T47D (cell line): ENCODE data around the gene MRPL55.
A peak's percentile ranks its signal among the peaks of the same experiment; 100 is the strongest.

Experiments
- DNase-seq, 2 experiments: peaks; one replicate each; pipeline versions ENCODE4 v3.0.0 to v3.0.0-alpha.2; 2011 to 2012; ENCODE audit warnings: low read depth in 1 of 2, low spot score in 1 of 2
- JUND ChIP-seq: IDR thresholded peaks from 2 replicates; pipeline ENCODE4 v1.6.1; 2012; ENCODE audit warnings: low read depth
- in situ Hi-C: cut with HindIII; loops from 2 replicates; pipeline ENCODE4 v1.10.0; 2016; ENCODE audit warnings: low sequenced_read_pairs, low pct_unique_long_range_greater_than_20kb

The MRPL55 gene

DNA sequence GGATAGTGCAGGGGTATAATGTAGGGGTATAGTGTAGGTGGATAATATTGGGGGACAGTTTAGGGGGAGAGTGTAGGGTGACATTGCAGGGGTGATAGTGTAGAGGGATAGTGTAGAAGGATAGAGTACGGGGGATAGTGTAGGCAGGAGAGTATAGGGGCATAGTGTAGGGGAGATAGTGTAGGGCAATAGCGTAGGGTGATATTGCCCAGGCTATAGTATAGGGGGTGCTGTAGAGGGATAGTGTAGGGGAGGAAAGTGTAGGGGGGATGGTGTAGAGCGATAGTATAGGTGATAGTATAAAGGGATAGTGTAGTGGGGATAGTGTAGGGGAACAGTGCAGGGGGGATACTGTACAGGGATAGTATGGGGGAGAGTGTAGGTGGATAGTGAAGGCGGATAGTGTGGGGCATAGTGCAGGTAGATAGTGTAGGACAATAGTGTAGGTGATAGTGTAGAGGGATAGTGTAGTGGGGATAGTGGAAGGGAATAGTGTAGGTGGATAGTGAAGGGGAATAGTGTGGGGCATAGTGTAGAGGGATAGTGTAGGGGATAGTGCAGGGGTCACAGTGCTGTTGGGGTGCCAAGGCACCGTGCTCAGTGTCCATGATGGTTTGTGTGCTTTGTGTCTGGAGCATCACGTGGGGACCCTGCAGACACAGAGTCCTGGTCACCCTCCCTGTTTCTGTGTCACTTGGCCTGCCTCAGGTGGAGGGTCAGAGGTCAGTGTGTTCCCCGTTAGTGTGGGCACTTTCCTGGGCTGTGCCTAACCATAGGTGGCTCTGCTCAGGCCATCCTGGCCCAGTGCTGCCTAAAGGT lies 37.1 kb downstream of the MRPL55 start:
- no peak for DNase-seq
- no peak for TF ChIP-seq JUND
- in situ Hi-C loops, result no loop called here

DNA sequence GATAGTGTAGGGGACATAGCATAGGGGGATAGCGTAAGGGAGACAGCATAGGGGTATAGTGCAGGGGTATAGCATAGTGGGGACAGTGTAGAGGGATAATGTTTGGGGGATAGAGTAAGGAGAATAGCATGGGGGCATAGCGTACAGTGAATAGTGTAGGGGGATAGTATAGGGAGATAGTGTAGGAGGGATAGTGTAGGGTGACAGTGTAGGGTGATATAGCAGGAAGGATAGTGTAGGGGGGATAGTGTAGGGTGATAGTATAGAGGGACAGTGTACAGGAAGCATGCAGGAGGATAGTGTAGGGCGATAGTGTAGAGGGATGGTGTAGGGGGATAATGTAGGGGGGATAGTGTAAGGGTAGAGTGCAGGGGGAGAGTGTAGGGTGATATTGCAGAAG lies 38.2 kb downstream of the MRPL55 start:
- DNase-seq, result no peak
- in situ Hi-C loops, result no loop called here
- TF ChIP-seq JUND, result no peak

DNA sequence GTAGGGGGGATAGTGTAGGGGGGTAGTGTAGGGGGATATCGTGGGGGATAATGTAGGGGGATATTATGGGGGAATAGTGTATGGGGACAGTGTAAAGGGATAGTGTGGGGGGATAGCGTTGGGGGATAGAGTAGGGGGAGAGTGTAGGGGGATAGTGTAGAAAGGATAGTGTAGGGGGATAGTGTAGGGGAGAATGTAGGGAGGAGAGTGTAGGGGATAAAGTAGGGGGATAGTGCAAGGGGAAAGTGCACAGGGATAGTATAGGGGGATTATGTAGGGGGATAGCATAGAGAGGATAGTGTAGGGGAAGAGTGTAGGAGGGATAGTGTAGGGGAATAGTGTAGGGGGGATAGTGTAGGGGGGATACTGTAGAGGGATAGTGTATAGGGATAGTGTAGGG lies 38.9 kb downstream of the MRPL55 start:
- in situ Hi-C loops, result no loop called here
- no peak for TF ChIP-seq JUND
- DNase-seq, result no peak

DNA sequence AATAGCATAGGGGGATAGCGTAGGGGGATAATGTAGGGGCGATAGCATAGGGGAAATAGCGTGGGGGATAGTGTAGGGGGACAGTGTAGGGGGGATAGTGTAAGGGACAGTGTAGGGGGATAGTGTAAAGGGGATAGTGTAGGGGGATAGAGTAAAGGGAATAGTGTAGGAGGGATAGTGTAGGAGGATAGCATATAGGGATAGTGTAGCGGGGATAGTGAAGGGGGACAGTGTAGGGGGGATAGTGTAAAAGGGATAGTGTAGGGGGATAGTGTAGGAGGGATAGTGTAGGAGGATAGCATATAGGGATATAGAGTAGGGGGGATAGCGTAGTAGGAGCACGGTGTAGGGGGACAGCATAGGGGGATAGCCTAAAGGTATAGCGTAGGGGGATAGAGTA lies 40.7 kb downstream of the MRPL55 start:
- TF ChIP-seq JUND, result no peak
- in situ Hi-C loops, result no loop called here
- DNase-seq, result no peak

DNA sequence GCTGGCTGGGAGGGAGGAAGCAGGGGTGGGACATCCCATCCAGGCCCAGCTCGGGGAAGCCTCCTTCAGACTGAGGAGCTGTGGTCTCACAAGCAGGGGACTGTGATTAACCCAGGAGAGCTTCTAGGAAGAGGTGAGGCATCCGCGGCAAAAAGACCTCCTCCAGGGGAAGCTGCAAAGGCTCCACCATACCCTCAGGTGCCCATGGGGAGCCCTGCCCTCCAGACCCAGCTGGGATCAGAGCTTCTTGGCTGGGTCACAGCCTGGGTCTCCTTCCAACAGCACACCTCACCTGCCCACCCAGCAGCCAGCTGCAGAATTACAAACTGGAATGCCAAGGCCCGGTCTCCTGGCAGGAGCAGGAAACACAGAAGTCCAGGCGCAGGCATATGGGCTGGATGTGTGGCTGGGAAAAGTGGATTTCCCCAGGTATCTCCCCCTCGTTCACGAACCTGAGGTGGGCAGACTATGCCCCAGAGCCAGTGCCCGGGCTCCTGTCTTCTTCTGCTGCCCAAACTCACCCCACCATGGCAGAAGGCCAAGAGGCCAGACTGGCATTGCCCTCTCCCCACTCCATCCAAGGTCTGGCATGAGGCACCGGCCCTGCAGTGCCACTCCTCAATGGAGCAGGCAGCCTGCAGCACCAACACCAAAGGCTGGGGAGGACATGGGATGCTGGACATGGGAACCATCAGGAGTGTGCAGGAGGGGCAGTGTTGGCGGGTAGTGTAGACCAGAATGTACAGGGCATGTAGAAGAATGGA lies 42.0 kb downstream of the MRPL55 start:
- no peak for DNase-seq
- TF ChIP-seq JUND, result no peak
- in situ Hi-C loops, result no loop called here

DNA sequence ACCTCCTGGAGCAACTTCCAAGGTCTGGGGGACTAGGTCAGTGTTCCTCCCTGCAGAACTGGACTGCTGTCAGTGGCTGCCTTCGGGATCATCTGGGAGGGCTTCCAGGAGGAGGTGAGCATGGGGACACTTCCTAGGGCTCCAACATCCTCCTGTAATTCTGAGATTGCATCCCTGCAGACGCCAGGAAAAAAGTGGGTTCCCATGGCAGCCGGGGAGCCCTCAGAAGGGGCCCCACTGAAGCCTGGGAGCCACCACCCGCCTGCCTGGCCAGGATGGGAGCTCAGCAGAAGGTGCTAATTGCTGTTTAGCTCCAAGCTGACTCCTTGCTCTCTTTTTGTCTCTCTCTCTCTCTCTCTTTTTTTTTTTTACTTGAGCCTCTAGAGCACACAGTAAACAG lies 42.7 kb downstream of the MRPL55 start:
- no peak for DNase-seq
- in situ Hi-C loops, result no loop called here

DNA sequence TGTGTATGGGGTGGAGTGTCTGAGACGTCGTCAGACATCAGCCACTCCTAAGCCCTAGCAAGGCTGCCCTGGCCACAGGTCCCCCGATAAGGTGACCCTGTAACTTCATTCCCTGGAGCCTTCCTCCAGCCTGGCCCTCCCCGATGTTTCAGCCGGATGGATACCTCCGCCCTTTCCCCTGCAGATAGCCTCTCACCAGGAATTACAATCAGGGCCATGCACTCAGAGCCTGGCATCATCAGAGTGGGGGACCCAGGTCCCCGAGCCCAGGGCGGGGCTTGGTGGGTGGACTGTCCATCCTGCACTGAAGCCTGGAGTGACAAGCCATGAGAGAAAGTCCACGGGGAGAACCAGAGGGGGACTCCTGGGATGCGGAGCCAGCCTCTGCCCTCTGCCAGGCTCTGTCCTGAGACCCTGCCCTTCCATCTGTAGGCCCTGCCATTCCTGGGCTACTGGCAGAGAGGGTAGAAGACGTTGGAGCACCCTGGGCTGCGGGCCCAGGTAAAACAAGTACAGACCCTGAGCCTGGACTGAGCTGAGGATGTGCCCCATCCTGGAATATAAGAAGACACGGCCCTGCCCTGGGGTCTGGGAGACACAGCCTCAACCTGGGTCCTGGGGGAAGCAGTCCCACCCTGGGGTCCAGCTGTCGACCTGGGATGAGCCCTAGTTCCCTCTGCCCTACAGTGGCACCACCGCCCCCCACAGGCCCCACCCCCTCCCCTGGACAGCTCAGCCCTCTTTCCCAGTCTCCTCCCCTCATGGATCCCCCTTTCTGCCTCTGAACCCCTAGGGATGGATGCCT lies 43.4 kb downstream of the MRPL55 start:
- in situ Hi-C loops, result no loop called here
- no peak for DNase-seq
- TF ChIP-seq JUND, result no peak

More for the DNA sequence above, 42.7 kb downstream of the MRPL55 start:
- TF ChIP-seq JUND, result no peak

DNA sequence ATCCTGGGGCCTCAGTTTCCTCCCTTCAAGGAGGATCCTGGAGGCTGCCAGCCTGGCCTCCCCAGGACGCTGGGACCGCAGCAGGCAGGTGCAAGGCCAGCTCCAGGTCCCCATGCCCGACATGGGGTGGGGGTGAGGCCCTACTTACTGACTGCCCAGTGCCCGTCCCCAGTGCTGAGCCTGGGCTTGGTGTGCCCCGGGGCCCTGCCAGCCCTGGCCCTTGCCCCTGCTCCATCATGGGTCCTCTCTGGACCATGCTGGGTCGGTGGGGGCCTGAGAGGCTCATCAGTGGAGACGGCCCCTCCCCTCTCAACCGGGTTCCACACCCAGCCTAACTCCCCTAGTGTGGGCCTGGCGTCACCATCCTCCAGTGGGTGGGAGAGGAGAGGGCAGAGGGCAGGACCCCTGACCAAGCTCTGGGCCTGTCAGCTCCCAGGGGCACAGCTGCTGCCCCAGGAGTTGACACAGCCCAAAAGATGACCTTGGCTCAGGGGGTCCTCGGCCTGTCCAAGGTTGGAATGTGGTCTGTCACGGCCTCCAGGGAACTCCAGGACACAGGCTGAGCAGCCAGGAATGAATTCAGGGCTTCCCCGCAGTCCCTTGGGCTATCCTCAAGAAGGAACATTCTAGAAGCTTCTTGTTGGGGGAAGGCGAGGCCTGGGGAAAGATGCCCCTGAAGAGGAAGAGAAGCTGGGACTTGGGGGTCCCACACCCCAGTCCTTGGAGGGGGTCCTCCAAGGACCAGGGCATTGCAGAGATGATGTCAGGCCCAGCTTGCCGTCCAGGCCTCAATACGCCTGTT lies 44.2 kb downstream of the MRPL55 start:
- no peak for DNase-seq
- TF ChIP-seq JUND, result no peak
- in situ Hi-C loops, result no loop called here

DNA sequence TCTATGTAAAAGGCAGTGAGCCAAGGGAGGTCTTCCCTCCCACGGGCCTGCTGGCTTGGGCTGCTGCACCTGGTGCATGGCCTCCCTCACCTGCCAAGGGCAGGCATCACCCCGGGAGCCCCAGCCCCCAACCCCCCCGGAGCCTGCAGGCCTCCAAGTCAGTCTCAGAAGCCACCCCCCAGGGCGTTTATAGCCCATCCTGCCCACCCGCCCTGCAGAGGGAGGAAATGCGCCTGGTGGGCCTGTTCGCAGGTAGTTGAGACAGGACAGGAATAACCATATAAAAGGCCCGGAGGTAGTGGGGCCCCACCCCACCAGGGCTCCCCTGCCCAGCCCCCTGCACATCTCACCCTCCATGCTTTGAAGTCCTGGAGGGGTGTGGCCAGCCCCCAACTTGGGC lies 44.8 kb downstream of the MRPL55 start:
- DNase-seq, result no peak
- in situ Hi-C loops, result no loop called here
- no peak for TF ChIP-seq JUND

DNA sequence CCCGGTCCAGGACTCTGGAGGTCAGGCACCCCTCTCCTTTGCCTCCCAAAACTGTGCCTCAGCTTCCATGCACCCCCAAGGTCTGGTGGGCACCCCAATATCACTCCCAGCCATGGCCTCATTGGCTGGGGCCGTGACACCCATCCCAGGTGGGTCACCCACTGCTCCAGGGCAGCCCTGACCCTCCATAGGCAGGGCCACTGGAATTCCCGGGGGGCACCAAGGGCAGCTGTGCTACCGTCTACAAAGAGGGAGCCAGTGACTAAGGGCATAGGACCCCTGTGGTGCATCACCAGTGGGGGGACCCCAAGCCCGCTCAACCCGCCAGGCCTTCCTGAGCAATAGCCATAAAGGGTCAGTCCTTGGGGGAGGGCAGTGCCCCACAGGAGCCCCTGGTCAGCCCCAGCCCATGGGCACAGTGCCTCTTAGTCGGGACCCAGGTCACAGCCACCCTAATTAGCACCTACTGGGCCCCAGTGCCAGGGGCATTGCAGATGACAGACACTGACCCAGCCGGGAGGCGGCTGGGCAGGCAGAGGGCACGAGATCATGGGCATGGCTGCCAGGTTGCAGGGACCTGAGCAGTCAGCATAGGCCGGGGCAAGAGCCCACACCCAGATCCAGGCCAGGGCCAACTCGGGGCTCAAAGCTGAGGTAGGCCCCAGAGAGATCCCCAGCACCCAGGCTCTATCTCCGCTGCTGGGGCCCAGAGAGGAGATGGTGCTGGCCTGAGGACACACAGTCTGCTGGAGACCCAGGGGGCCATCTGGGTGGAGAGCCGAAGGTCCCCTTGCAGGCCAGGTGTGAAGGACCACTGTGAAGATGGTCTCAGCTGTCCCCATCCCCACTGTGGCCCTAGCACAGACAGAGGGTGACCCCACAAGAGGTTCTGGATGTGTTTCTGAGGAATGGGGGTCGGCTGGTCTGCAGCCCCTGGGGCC lies 45.6 kb downstream of the MRPL55 start:
- no peak for TF ChIP-seq JUND
- in situ Hi-C loops, result no loop called here
- no peak for DNase-seq

DNA sequence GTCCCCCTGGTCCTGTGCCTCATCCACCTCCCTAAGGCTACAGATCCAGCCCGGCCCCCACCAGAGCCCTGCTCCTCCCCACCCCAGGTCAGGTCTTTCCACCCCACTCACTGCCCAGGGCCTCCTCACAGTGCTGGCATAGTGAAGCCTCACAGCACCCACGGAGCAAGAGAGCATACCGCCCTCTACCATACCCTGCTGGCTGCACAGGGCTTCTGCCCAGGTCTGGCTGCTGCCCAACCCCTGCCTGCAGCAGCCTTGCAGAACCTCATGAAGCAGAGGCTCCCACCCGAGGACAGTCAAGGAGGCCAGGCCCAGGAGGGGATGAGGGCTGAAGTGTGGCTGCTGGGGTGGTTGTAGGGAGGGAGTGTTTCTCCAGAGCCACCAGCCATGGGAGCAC lies 46.3 kb downstream of the MRPL55 start:
- TF ChIP-seq JUND, result no peak
- DNase-seq, result peak in 1 of 2 experiments; percentile 69
- in situ Hi-C loops, result no loop called here
